Osteocyte (in vitro differentiated cells): ENCODE data around the gene GOLGA3. TPM values are rescaled to one million over a fixed set of nuclear protein-coding genes. Genes with fewer than 3 reads are reported as not detected.

Experiments used
- DNase-seq: peaks from one replicate; pipeline ENCODE4 v3.0.0; 2021; ENCODE audit warnings: mixed read lengths; ENCODE audit not compliant: unreplicated experiment; ENCODE audit errors: extremely low spot score
- H3K27ac Mint-ChIP-seq: one replicate; pipeline ENCODE4 v1.8.0; 2021; ENCODE audit warnings: mild to moderate bottlenecking, mixed read lengths; ENCODE audit not compliant: unreplicated experiment
- H3K27me3 Mint-ChIP-seq: one replicate; pipeline ENCODE4 v1.8.0; 2021; ENCODE audit warnings: mixed read lengths; ENCODE audit not compliant: unreplicated experiment
- H3K36me3 Mint-ChIP-seq: one replicate; pipeline ENCODE4 v1.8.0; 2021; ENCODE audit warnings: mixed read lengths; ENCODE audit not compliant: unreplicated experiment
- H3K4me1 Mint-ChIP-seq: one replicate; pipeline ENCODE4 v1.8.0; 2021; ENCODE audit warnings: mixed read lengths; ENCODE audit not compliant: unreplicated experiment
- H3K4me3 Mint-ChIP-seq: one replicate; pipeline ENCODE4 v1.8.0; 2021; ENCODE audit warnings: mild to moderate bottlenecking, moderate library complexity, mixed read lengths; ENCODE audit not compliant: unreplicated experiment
- H3K9me3 Mint-ChIP-seq: one replicate; pipeline ENCODE4 v1.8.0; 2021; ENCODE audit warnings: mixed read lengths; ENCODE audit not compliant: unreplicated experiment
- total RNA-seq: library from RNA; stranded (reverse); gene quantifications from 2 replicates; pipeline ENCODE4 v1.2.1, GENCODE V29; 2021
- TF ChIP-seq, protein P1 (sequence below): fragments of 200-600 bp; sonication (generic); IDR thresholded peaks from 2 replicates; pipeline ENCODE4 v1.5.0; 2021; ENCODE audit warnings: antibody characterized with exemption, mild to moderate bottlenecking, moderate library complexity

The GOLGA3 gene
- total RNA-seq, 1 donor from 2014 or later, result 104 TPM

DNA sequence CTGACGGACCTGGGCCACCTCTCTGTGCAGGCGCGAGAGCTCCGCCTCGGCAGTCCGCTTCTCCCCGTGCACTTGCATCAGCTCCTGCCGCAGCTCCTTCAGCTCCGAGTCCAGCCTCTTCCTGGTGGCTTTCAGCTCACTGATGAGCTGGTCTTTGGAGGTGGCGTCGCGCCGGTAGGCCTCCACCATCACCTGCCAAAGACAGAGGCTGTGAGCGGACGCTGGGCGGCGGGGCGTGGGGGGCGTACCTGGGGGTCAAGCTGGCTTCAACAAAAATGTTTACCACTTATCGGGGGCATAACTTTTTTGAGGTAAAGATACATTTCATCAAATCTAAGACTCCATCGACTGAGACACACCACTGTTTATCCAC lies 39.6 kb downstream of the GOLGA3 start:
- no peaks in the 10 kb centered on the region for H3K9me3 Mint-ChIP-seq
- H3K27ac Mint-ChIP-seq, result no peak overlapping the region
- TF ChIP-seq, protein P1, sequence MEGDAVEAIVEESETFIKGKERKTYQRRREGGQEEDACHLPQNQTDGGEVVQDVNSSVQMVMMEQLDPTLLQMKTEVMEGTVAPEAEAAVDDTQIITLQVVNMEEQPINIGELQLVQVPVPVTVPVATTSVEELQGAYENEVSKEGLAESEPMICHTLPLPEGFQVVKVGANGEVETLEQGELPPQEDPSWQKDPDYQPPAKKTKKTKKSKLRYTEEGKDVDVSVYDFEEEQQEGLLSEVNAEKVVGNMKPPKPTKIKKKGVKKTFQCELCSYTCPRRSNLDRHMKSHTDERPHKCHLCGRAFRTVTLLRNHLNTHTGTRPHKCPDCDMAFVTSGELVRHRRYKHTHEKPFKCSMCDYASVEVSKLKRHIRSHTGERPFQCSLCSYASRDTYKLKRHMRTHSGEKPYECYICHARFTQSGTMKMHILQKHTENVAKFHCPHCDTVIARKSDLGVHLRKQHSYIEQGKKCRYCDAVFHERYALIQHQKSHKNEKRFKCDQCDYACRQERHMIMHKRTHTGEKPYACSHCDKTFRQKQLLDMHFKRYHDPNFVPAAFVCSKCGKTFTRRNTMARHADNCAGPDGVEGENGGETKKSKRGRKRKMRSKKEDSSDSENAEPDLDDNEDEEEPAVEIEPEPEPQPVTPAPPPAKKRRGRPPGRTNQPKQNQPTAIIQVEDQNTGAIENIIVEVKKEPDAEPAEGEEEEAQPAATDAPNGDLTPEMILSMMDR, result no peak
- no peaks in the 10 kb centered on the region for H3K4me1 Mint-ChIP-seq
- no peak for DNase-seq
- peaks cover 58% of the 10 kb centered on the region for H3K36me3 Mint-ChIP-seq
- H3K27me3 Mint-ChIP-seq, result no peaks in the 10 kb centered on the region
- no peak overlapping the region for H3K4me3 Mint-ChIP-seq

- no peaks in the 10 kb centered on the region for H3K4me1 Mint-ChIP-seq
- H3K4me3 Mint-ChIP-seq, result no peak overlapping the region
- peaks cover 54% of the 10 kb centered on the region for H3K36me3 Mint-ChIP-seq
- H3K27ac Mint-ChIP-seq, result no peak overlapping the region
- no peaks in the 10 kb centered on the region for H3K27me3 Mint-ChIP-seq
- TF ChIP-seq, protein P1, result no peak
- no peaks in the 10 kb centered on the region for H3K9me3 Mint-ChIP-seq
- DNase-seq, result no peak
Observed at GRCh38 chr12:132788375-132789098, 40.1 kb downstream of the GOLGA3 start.

DNA sequence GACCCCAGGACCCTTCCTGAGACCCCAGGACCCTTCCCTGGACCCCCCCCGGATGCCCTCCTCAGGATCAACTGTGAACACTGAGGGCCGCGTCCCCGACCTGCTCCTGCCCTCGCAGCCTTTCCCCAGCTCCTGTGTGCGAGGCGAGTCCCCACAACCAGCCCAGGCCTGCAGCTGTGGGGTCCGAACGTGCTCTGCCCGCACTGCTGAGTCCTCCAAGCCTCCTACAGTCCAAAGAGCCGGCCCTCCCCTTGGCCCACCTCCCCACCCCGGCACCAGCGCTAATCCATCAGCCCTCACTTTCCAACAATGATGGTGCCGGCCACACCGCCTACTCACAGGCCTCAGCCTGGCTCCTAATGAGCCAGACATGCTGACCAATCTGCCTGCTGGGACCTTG lies 40.8 kb downstream of the GOLGA3 start:
- no peaks in the 10 kb centered on the region for H3K4me1 Mint-ChIP-seq
- H3K9me3 Mint-ChIP-seq, result no peaks in the 10 kb centered on the region
- TF ChIP-seq, protein P1, result no peak
- H3K27ac Mint-ChIP-seq, result no peak overlapping the region
- H3K36me3 Mint-ChIP-seq, result peaks cover 55% of the 10 kb centered on the region
- no peak for DNase-seq
- no peaks in the 10 kb centered on the region for H3K27me3 Mint-ChIP-seq
- H3K4me3 Mint-ChIP-seq, result no peak overlapping the region

GRCh38 chr12:132786192-132786591 lies 42.5 kb downstream of the GOLGA3 start:
- no peak for DNase-seq
- TF ChIP-seq, protein P1, result no peak
- Mint-ChIP-seq H3K9me3 (no peaks in the 10 kb centered on the region), H3K36me3 (peaks cover 59% of the 10 kb centered on the region), H3K4me3 (no peak overlapping the region), H3K4me1 (no peaks in the 10 kb centered on the region), H3K27me3 (no peaks in the 10 kb centered on the region), H3K27ac (no peak overlapping the region)

DNA sequence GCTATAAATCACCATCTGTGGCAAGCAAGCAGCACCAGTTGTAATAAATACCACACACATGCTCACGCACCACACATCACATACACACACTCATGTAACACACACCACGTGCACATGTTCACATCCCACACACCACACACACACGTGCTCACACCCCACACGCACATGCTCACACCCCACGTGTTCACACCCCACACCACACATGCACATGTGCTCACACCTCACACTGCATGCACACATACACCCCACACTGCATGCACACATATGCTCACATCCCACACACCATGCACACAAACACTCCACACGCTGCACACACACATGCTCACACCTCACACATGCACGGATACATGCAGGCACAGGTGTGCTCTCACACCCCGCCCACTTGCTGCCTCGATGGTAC lies 44.1 kb downstream of the GOLGA3 start:
- no peak for DNase-seq
- H3K36me3 Mint-ChIP-seq, result peaks cover 66% of the 10 kb centered on the region
- H3K9me3 Mint-ChIP-seq, result no peaks in the 10 kb centered on the region
- no peaks in the 10 kb centered on the region for H3K27me3 Mint-ChIP-seq
- no peaks in the 10 kb centered on the region for H3K4me1 Mint-ChIP-seq
- TF ChIP-seq, protein P1, result no peak
- no peak overlapping the region for H3K27ac Mint-ChIP-seq
- H3K4me3 Mint-ChIP-seq, result no peak overlapping the region
